NK-92 (cell line): ENCODE results near the gene SLC4A1AP.
"Not testable (repeated sequence)": the region's sequence is repeated elsewhere in the genome, so short reads cannot be mapped to it uniquely, and the experiment has no call there.

Experiments
- DNase-seq: peaks from one replicate; lab custom pipeline; 2025; ENCODE audit not compliant: unreplicated experiment; lab: John Stamatoyannopoulos, UW

SLC4A1AP gene

GRCh38 chr2:27663285-27664153, at the start of gene SLC4A1AP, which contains the start of gene SUPT7L:
SLC4A1AP (plus strand) TSS chr2:27663889; CDS start chr2:27663915, 26 bp downstream.
SUPT7L (minus strand) TSS chr2:27663614; CDS start chr2:27662192, 1,422 bp downstream.
- DNase-seq = no peak

GRCh38 chr2:27613985-27614384, 49.7 kb upstream of the SLC4A1AP start:
- DNase-seq = no peak

DNA sequence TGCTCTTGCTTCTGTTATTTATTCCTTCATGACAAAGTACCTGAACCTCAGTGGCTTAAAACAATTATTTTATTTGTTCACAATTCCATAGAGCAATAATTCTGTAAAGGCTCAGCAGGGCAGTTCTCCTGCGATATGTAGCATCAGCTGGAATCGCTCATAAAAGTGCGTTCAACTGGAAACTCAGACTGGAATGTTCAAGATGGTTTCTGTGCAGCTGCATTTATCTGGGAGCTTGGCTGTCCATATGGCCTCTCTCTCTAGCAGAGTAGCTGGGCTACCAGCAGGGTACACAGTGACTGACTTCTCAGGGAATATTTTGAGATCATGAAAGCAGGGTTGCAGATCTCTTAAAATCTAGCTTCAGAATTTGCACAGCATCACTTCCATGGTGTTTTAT, 48.4 kb upstream of the SLC4A1AP start:
- no peak for DNase-seq

DNA sequence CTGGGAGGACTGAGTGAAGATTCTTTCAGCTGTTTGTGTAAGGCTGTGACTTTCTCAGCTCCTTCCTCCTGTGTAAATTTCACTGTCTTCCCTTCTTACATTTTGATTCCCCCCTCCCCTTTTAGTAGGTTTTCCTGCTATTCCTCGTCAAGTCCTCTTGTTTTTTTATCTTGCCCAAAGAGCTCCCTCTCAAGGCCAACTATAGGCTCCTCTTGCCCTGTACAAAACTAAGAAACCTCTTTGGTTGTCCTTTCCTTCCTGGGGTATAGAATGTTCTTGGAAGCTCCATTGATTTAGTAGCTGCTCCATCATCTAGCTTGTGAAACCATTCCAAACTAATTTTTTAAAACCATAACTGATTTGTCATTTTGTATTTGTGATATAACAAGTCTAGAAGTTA, 42.2 kb upstream of the SLC4A1AP start:
- DNase-seq = no peak

DNA sequence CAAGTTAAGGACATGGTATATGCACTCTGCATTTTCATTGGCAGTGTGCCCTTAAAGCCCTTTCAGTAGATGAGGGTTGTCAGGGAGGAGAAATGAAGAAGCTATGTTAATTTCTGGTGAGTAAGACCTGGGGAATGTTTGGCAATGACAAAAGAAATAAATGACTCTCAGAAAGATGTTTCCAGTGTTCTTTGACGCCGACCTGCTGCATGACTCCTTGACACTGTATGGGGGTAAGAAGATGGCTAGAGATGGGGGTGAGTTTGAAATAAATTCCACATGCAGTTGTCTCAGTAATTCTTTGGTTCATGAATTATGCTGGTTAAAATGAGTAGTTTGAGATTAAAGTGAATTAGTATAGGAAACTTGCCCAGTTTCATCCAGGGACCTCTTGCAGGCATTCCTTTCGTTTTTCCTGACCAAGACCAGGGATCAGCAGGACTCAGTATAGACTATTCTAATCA, 40.7 kb upstream of the SLC4A1AP start:
- DNase-seq = no peak

DNA sequence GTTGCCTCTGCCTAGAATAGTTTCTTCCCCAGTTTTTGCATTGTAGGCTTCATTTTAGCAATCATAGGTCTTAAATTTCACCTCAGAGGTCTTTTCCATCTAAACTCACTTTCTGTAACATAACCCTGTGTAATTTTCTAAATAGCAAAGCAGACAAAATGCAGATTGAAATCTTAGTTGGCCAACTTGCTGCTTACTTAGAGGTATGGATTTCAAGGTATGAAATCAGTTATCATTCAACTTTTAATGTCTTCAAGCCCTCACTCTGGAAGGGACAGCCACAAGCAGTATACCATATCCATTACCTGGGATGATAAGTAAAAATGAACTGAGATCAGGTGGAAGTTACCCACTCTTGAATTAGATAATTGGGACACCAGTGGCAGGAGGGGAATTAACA, 38.7 kb upstream of the SLC4A1AP start:
- no peak for DNase-seq

- DNase-seq = not testable (repeated sequence)
Observed at GRCh38 chr2:27626323-27626722, 37.4 kb upstream of the SLC4A1AP start.

DNA sequence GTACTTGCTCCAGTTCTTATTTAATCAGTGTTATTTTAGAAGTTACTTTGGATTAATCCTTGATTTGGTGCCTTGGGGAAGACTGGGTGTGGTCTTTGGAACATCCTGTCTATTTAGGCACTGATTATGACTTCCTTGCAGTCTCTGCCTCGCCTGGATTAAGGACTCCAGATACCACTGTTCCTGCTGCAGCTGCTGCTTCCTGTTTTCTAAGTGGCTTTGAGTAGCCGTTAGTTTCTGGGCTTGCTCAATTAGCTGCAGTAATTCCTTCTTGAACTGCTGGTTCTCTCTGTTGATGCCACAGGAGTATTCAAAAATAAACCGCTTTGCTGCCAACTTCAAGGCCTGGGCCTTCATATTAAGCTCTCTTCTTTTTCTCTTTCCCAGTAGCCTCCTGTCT, 36.8 kb upstream of the SLC4A1AP start:
- not testable (repeated sequence) for DNase-seq

DNA sequence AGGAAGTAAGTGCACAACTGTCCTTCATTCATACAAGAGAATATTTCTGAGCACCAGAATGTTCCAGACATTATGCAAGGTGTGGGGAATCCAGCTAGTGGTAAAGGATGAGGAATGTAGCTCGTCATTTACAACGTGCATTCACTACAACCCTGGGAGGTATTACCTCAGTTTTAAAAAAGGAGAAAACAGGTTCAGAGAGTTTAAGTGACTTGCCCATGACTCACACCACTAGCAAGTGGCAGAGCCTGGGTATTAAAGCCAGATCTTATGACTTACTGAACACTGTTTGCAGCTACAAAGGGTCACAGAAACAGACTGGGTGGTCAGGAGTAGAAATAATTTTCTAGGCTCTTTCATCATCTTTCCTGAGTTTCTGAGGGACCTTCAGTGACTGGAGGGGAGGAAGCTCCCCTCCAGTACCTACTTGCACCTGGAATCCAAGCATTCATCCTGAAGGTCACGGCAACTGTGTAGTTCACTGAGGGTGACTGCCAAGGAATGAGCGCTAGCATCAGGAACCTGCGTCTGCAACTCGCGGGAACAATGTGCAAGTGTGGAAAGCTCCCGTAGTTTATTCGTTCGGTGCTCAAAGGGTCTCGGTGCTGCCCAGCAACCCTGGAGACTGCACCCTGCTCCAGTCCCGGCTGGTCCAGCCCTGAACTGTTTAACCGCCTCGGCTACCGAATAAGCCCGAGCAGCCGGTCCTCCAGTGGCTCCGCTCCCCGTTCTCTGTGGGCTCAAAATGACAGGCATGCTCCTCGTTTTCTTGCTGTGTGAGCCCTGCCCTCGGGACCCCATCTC, 35.5 kb upstream of the SLC4A1AP start:
- no peak for DNase-seq

DNA sequence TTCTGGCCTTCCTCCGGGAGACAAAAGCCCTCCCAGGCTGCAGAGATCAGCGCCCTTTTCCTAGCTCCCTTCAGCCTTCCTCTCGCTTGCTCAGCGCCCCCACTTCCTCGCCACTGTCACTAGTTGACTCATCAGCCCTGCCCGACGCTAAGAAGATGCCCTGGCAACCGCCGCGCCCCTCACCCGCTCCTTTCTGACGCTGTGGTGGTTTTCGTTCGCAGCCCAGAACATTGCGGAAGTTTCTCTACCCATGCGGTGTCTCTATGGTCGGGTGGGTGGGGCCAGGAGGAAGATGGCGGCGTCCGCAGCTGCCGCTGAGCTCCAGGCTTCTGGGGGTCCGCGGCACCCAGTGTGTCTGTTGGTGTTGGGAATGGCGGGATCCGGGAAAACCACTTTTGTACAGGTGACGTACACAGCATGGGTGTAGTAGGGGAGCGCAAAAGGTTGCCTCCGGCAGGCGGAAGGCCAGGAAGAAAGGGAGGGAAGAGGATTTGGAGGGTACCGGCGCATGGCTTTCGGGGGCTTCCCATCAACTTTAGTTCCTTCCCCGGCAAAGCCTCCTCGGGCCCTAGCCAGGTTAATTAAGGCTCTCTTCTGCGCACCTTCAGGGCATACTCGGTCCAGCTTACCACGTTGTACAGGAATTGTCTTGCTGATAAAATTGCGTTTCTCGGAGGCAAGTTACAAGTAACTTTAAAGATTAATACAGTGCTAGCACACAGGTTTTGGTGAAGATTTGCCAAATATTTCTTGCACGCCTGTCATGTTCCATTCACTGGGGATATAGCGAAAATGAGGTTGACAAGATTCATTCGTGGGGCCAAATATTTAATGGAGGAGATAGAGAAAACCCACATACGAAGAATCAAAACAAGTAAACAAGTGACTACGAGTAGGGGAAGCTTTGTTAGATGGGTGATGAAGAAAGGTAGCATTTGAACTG, 34.7 kb upstream of the SLC4A1AP start, which contains the start of the genes CCDC121 and GPN1:
TSS of gene CCDC121 (minus strand) at position 246 of the 943 bp plus-strand sequence. CDS start 1,213 bp downstream, outside the sequence.
TSS of gene GPN1 (plus strand) at position 284 of the 943 bp plus-strand sequence. CDS start at position 293, 9 bp downstream.
- peak; percentile 73 for DNase-seq

DNA sequence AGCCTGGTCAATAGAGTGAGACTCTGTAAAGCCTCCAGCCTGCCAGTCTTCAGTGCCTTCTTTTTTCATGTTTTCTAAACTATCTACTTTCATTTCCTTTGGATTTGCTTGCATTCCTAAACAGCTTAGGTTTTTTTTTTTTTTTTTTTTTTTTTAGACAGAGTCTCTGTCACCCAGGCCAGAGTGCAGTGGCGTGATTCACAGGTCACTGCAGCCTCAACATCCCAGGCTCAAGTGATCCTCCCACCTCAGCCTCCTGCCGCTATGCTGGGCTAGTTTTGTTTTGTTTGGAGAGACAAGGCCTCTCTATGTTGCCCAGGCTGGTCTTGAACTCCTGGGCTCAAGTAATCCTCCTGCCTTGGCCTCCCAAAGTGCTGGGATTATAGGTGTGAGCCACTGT, 33.4 kb upstream of the SLC4A1AP start:
- DNase-seq = not testable (repeated sequence)

GRCh38 chr2:27634291-27634690, 29.4 kb upstream of the SLC4A1AP start:
- no peak for DNase-seq

- no peak for DNase-seq
Observed at GRCh38 chr2:27636766-27637165, 26.9 kb upstream of the SLC4A1AP start.

GRCh38 chr2:27638037-27638637, 25.6 kb upstream of the SLC4A1AP start:
- no peak for DNase-seq

GRCh38 chr2:27638709-27639108, 25.0 kb upstream of the SLC4A1AP start:
- DNase-seq = no peak

DNA sequence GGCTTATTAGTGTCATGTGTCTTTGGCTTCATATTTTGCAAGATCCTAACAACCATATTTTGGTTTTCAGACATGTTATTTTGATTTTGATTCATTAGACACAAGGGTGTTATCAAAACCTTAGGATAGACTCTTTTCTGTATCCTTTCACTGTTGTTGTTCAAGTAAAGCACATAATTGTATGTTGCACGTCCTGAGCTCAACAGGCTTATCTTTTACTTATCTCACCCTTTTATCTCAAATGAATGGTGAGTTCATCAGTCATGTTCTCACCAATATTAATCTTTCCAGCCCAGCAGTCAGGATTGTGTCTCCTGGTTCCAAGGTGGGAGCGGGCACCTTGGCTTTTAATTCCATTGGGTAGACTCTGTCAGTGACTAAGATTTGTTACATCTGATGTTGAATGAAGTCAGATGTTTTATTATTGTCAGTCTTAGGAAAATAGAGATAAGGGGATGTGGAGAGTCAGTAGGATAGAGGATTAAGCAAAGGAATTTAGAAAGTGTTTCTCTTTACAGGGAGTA, 22.9 kb upstream of the SLC4A1AP start:
- DNase-seq = no peak

- no peak for DNase-seq
Observed at GRCh38 chr2:27645197-27645596, 18.5 kb upstream of the SLC4A1AP start.

- no peak for DNase-seq
Observed at GRCh38 chr2:27647289-27647688, 16.4 kb upstream of the SLC4A1AP start.

DNA sequence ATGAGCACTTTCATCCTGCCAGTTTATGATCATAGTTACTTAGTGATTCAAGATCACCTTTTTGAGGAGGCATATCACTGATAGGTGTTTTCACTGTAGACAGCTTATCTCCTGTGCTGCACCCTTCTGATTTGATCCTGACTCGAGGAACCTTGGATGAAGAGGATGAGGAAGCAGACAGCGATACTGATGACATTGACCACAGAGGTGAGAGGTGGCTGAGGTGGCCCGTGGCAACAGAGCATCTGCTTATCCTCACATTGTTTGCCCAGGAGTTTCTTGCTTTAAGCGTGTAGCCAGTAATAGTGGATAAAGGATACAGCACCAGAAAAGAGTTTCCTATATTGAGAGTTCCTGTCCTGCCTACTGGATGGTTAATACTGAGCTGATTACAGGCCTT, 16.0 kb upstream of the SLC4A1AP start:
- DNase-seq = no peak

- no peak for DNase-seq
Observed at GRCh38 chr2:27651056-27651455, 12.6 kb upstream of the SLC4A1AP start.
